Measurements from ENCODE around the gene CXorf65. TPM values are rescaled to one million over a fixed set of nuclear protein-coding genes. Genes with fewer than 3 reads are reported as not detected.

Gene CXorf65
- total RNA-seq, 4 donors from 2014 or later: not detected

- no peak for ATAC-seq (ENCODE audit: low FRiP score)
- TF ChIP-seq CTCF (IDR thresholded peaks at IDR 0.05): no peak
- DNase-seq (ENCODE audit: low spot score): peak; percentile 31
These were observed 37.0 kb upstream of the CXorf65 start for GRCh38 chrX:71143508-71143907.

- no peak for TF ChIP-seq CTCF (IDR thresholded peaks at IDR 0.05)
- no peak for ATAC-seq (ENCODE audit: low FRiP score)
- no peak for DNase-seq (ENCODE audit: low spot score)
These were observed 33.9 kb upstream of the CXorf65 start for GRCh38 chrX:71140440-71140839.

GRCh38 chrX:71131510-71131909 lies 25.0 kb upstream of the CXorf65 start:
- TF ChIP-seq CTCF (IDR thresholded peaks at IDR 0.05): no peak
- ATAC-seq (ENCODE audit: low FRiP score): no peak
- DNase-seq (ENCODE audit: low spot score): no peak

- peak; percentile 37 for DNase-seq (ENCODE audit: low spot score)
- TF ChIP-seq CTCF (IDR thresholded peaks at IDR 0.05): peak in 1 of 3 donors; percentile 7
- ATAC-seq (ENCODE audit: low FRiP score): peak; percentile 63
These were observed 22.6 kb upstream of the CXorf65 start for GRCh38 chrX:71128915-71129765.

- DNase-seq (ENCODE audit: low spot score) (no peak), ATAC-seq (ENCODE audit: low FRiP score) (no peak)
- no peak for TF ChIP-seq CTCF (IDR thresholded peaks at IDR 0.05)
These were observed 21.8 kb upstream of the CXorf65 start for GRCh38 chrX:71128166-71128833.

GRCh38 chrX:71118985-71119535 lies 12.5 kb upstream of the CXorf65 start:
- no peak for TF ChIP-seq CTCF (IDR thresholded peaks at IDR 0.05)
- ATAC-seq (ENCODE audit: low FRiP score) (peak; percentile 44), DNase-seq (ENCODE audit: low spot score) (no peak)

All from omental fat pad (tissue), 4 donors.